IMR-90 (cell line): ENCODE measurements around the gene GCM1. TPM values are rescaled to one million over a fixed set of nuclear protein-coding genes. Genes with fewer than 3 reads are reported as not detected.

ENCODE experiments used
- ATAC-seq: fragments of 200-7000 bp; cut with Tn5 transposase; 2 replicates; pipeline ENCODE4 v1.9.1; 2020; ENCODE audit warnings: low read depth, mild to moderate bottlenecking, moderate library complexity
- BruUV-seq: library from RNA; stranded (reverse); fragments of 400-500 nt; replicated peaks from 2 replicates; lab custom pipeline; 2021; lab: Mats Ljungman, UMichigan
- CTCF ChIA-PET: fragments of 300-600 bp; formaldehyde crosslinking; extraction: SDS; loops from one replicate; lab custom pipeline; 2021; ENCODE audit warnings: antibody characterized with exemption; lab: Yijun Ruan, JAX
- POLR2A ChIA-PET: fragments of 300-600 bp; sonication (Branson Sonifier 250); formaldehyde crosslinking; loops from one replicate; lab custom pipeline; 2022; ENCODE audit warnings: antibody characterized with exemption; ENCODE audit not compliant: unreplicated experiment; lab: Charles Lee
- DNase-seq: peaks from one replicate; pipeline ENCODE4 v3.0.0; 2013
- H2AFZ ChIP-seq: replicated peaks from 2 replicates; pipeline ENCODE3; 2013; ENCODE audit warnings: low read length, mild to moderate bottlenecking; ENCODE audit not compliant: poor library complexity
- H2AK5ac ChIP-seq: 2 replicates; pipeline ENCODE4 v1.6.1; 2013; ENCODE audit warnings: low read depth, low read length, inconsistent platforms
- H2AK9ac ChIP-seq: replicated peaks from 2 replicates; pipeline ENCODE3; 2013; ENCODE audit warnings: mild to moderate bottlenecking, low read depth, low read length, moderate library complexity; ENCODE audit not compliant: poor library complexity
- H2BK120ac ChIP-seq: 2 replicates; pipeline ENCODE4 v1.6.1; 2013; ENCODE audit warnings: low read depth, low read length, inconsistent platforms
- H2BK15ac ChIP-seq: 3 replicates; pipeline ENCODE4 v1.6.1; 2013; ENCODE audit warnings: low read depth, low read length, inconsistent platforms
- H2BK20ac ChIP-seq: 2 replicates; pipeline ENCODE4 v1.6.1; 2013; ENCODE audit warnings: low read depth, mild to moderate bottlenecking, inconsistent platforms, low read length, moderate library complexity
- H2BK5ac ChIP-seq: 2 replicates; pipeline ENCODE4 v1.6.1; 2013; ENCODE audit warnings: mild to moderate bottlenecking, low read depth, low read length, inconsistent platforms; ENCODE audit not compliant: poor library complexity, severe bottlenecking
- H3K14ac ChIP-seq: replicated peaks from 2 replicates; pipeline ENCODE4 v1.6.1; 2013; ENCODE audit warnings: low read depth, low read length, inconsistent platforms
- H3K18ac ChIP-seq: 2 replicates; pipeline ENCODE4 v1.6.1; 2013; ENCODE audit warnings: low read depth, low read length, control low read depth
- H3K23ac ChIP-seq: 2 replicates; pipeline ENCODE4 v1.6.1; 2013; ENCODE audit warnings: low read depth, low read length, inconsistent platforms
- H3K27ac ChIP-seq: 2 replicates; pipeline ENCODE4 v1.5.1; 2013; ENCODE audit warnings: mild to moderate bottlenecking, control low read depth, low read length; ENCODE audit not compliant: insufficient read depth
- H3K27me3 ChIP-seq: 2 replicates; pipeline ENCODE4 v1.6.1; 2013; ENCODE audit warnings: low read length; ENCODE audit not compliant: control insufficient read depth, insufficient read depth
- H3K36me3 ChIP-seq: 2 replicates; pipeline ENCODE4 v1.6.1; 2013; ENCODE audit warnings: low read length, mixed read lengths; ENCODE audit not compliant: control insufficient read depth, insufficient read depth
- H3K4ac ChIP-seq: 2 replicates; pipeline ENCODE4 v1.6.1; 2013; ENCODE audit warnings: low read depth, low read length, inconsistent platforms
- H3K4me1 ChIP-seq: 2 replicates; pipeline ENCODE4 v1.6.1; 2013; ENCODE audit warnings: low read length, mixed read lengths; ENCODE audit not compliant: control insufficient read depth, insufficient read depth
- H3K4me2 ChIP-seq: 2 replicates; pipeline ENCODE4 v1.6.1; 2013; ENCODE audit warnings: low read depth, mild to moderate bottlenecking, control low read depth, low read length, moderate library complexity
- H3K4me3 ChIP-seq: 2 replicates; pipeline ENCODE4 v1.5.1; 2013; ENCODE audit warnings: low read depth, mild to moderate bottlenecking, control low read depth, low read length, moderate library complexity; ENCODE audit not compliant: insufficient read depth
- H3K56ac ChIP-seq: 2 replicates; pipeline ENCODE4 v1.6.1; 2013; ENCODE audit warnings: low read length, inconsistent platforms; ENCODE audit not compliant: insufficient read depth; ENCODE audit errors: extremely low read depth
- H3K79me1 ChIP-seq, 2 experiments: 2 replicates each; pipeline ENCODE4 v1.6.1; 2013; ENCODE audit warnings: low read length in 2 of 2, inconsistent platforms in 1 of 2, low read depth in 1 of 2
- H3K9ac ChIP-seq: 2 replicates; pipeline ENCODE4 v1.6.1; 2013; ENCODE audit warnings: low read depth, low read length, control low read depth
- H3K9me1 ChIP-seq: 2 replicates; pipeline ENCODE4 v1.6.1; 2013; ENCODE audit warnings: low read length, inconsistent platforms; ENCODE audit not compliant: insufficient read depth
- H3K9me3 ChIP-seq: 2 replicates; pipeline ENCODE4 v1.6.1; 2013; ENCODE audit warnings: low read length; ENCODE audit not compliant: control insufficient read depth, insufficient read depth
- H4K20me1 ChIP-seq: 2 replicates; pipeline ENCODE4 v1.6.1; 2013; ENCODE audit warnings: low read length, inconsistent platforms; ENCODE audit not compliant: insufficient read depth
- H4K5ac ChIP-seq: 2 replicates; pipeline ENCODE4 v1.6.1; 2013; ENCODE audit warnings: mild to moderate bottlenecking, low read depth, low read length, control low read depth
- H4K8ac ChIP-seq, 2 experiments: 2 replicates each; pipeline ENCODE4 v1.6.1; 2013; ENCODE audit warnings: low read depth in 2 of 2, low read length in 2 of 2, control low read depth in 1 of 2, inconsistent platforms in 1 of 2
- H4K91ac ChIP-seq: 2 replicates; pipeline ENCODE4 v1.6.1; 2013; ENCODE audit warnings: low read depth, low read length, inconsistent platforms; ENCODE audit not compliant: insufficient read depth
- BHLHE40 ChIP-seq: fragments of 150-350 bp; IDR thresholded peaks from 2 replicates; pipeline ENCODE4 v1.6.1; 2016; ENCODE audit warnings: mild to moderate bottlenecking, low read depth, low read length
- CEBPB ChIP-seq: IDR thresholded peaks from 2 replicates; pipeline ENCODE4 v1.6.1; 2012; ENCODE audit warnings: low read depth, low read length, improper control_type of control experiment
- CHD1 ChIP-seq: IDR thresholded peaks from 2 replicates; pipeline ENCODE4 v1.6.1; 2012; ENCODE audit warnings: low read depth, low read length, improper control_type of control experiment
- FOS ChIP-seq: fragments of 150-350 bp; IDR thresholded peaks from 2 replicates; pipeline ENCODE4 v1.6.1; 2016; ENCODE audit warnings: low read depth, low read length
- MAFK ChIP-seq: IDR thresholded peaks from 2 replicates; pipeline ENCODE4 v1.6.1; 2012; ENCODE audit warnings: low read depth, low read length, improper control_type of control experiment
- MAZ ChIP-seq: IDR thresholded peaks from 2 replicates; pipeline ENCODE4 v1.6.1; 2012; ENCODE audit warnings: low read depth, mild to moderate bottlenecking, low read length, improper control_type of control experiment, moderate library complexity, borderline replicate concordance
- MXI1 ChIP-seq: IDR thresholded peaks from 2 replicates; pipeline ENCODE4 v1.6.1; 2012; ENCODE audit warnings: low read depth, mild to moderate bottlenecking, low read length, moderate library complexity, borderline replicate concordance
- NFE2L2 ChIP-seq: fragments of 150-350 bp; IDR thresholded peaks from 2 replicates; pipeline ENCODE4 v1.6.1; 2016; ENCODE audit warnings: low read depth, mild to moderate bottlenecking, low read length
- POLR2A ChIP-seq: IDR thresholded peaks from 2 replicates; pipeline ENCODE4 v1.6.1; 2012; ENCODE audit warnings: mild to moderate bottlenecking, low read depth, low read length
- RAD21 ChIP-seq: IDR thresholded peaks from 2 replicates; pipeline ENCODE4 v1.6.1; 2012; ENCODE audit warnings: low read length, improper control_type of control experiment
- RCOR1 ChIP-seq: IDR thresholded peaks from 2 replicates; pipeline ENCODE4 v1.6.1; 2012; ENCODE audit warnings: mild to moderate bottlenecking, low read length, improper control_type of control experiment; ENCODE audit not compliant: insufficient replicate concordance
- RFX5 ChIP-seq: IDR thresholded peaks from 2 replicates; pipeline ENCODE4 v1.8.0; 2012; ENCODE audit warnings: low read depth, mild to moderate bottlenecking, low read length, moderate library complexity
- SMC3 ChIP-seq: fragments of 150-350 bp; IDR thresholded peaks from 2 replicates; pipeline ENCODE4 v1.6.1; 2016; ENCODE audit warnings: low read depth, mild to moderate bottlenecking, antibody characterized with exemption, low read length, moderate library complexity
- WGBS, 2 experiments: methylation state at CpG; one replicate each; pipeline versions ENCODE4 v1.1.5 to v1.1.7; 2013; ENCODE audit warnings: missing lambda C conversion rate in 2 of 2; ENCODE audit not compliant: insufficient read length in 1 of 2; ENCODE audit errors: extremely low coverage in 2 of 2; 5-methylcytosine and 5-hydroxymethylcytosine counted together
- dilution Hi-C: fragments of 300-500 bp; cut with HindIII; formaldehyde crosslinking; loops from one replicate; pipeline ENCODE4 v1.14.3; 2018; ENCODE audit warnings: low sequenced_read_pairs; ENCODE audit not compliant: unreplicated experiment
- in situ Hi-C: fragments of 300-500 bp; cut with MboI; formaldehyde crosslinking; loops from 3 replicates; pipeline ENCODE4 v1.14.3; 2019; ENCODE audit warnings: low sequenced_read_pairs, inconsistent platforms, mixed read lengths
- intact Hi-C: fragments of 100-400 bp; cut with micrococcal nuclease; formaldehyde crosslinking; loops from 2 replicates; pipeline ENCODE4 v1.10.0; 2022
- polyA plus RNA-seq, 3 experiments: library from polyadenylated mRNA; depleted of rRNA; stranded (reverse); fragments of >200 nt; gene quantifications; 2 replicates each; pipeline ENCODE4 v1.2.3, GENCODE V29; 2012; ENCODE audit warnings: low replicate concordance in 1 of 3
- total RNA-seq: library from RNA; depleted of rRNA; stranded (reverse); fragments of >200 nt; gene quantifications from 2 replicates; pipeline ENCODE4 v1.2.3, GENCODE V29; 2012
- TF ChIP-seq, protein P1 (sequence below): fragments of 150-350 bp; IDR thresholded peaks from 2 replicates; pipeline ENCODE4 v1.6.1; 2016; ENCODE audit warnings: low read depth, mild to moderate bottlenecking, low read length, moderate library complexity, borderline replicate concordance
- TF ChIP-seq, protein P2 (sequence below): fragments of 150-350 bp; IDR thresholded peaks from 2 replicates; pipeline ENCODE4 v1.6.1; 2017; ENCODE audit warnings: mild to moderate bottlenecking, antibody characterized with exemption, low read length, low read depth
- TF ChIP-seq, protein P3 (sequence below): conservative IDR thresholded peaks from 2 replicates; pipeline ENCODE4 v1.5.1; 2012; ENCODE audit warnings: mild to moderate bottlenecking, low read depth, low read length, improper control_type of control experiment

Gene GCM1
- total and polyA plus RNA-seq, 2 of the 4 experiments (the other 2 are of a cell fraction): not detected

GRCh38 chr6:53112871-53113270 is 35.8 kb downstream of the GCM1 start:
- Histone ChIP-seq H3K4me2 (no peak overlapping the region), H2AK5ac (no peak overlapping the region), H2BK20ac (no peak overlapping the region), H3K9me1 (no peaks in the 10 kb centered on the region; the same call in 1 of the 2 replicates), H3K23ac (no peak overlapping the region), H3K4ac (no peak overlapping the region), H3K18ac (no peak overlapping the region), H3K79me1 (no peaks in the 10 kb centered on the region), H4K91ac (no peak overlapping the region), H4K5ac (no peak overlapping the region), H2BK5ac (no peak overlapping the region), H2BK120ac (no peak overlapping the region), H4K20me1 (no peaks in the 10 kb centered on the region), H2AK9ac (no peak overlapping the region), H3K56ac (no peak overlapping the region), H3K4me1 (no peaks in the 10 kb centered on the region), H3K14ac (no peak overlapping the region), H2AFZ (no peak overlapping the region), H3K27me3 (peaks cover 22% of the 10 kb centered on the region), H3K9me3 (peaks cover 3% of the 10 kb centered on the region; the same call in 1 of the 2 replicates), H3K36me3 (no peaks in the 10 kb centered on the region), H2BK15ac (no peak overlapping the region), H3K4me3 (no peak overlapping the region), H3K27ac (no peak overlapping the region), H4K8ac (no peak overlapping the region), H3K9ac (no peak overlapping the region)
- no CpG with 5 or more reads among the region's 1 CpG for WGBS, 2 experiments
- no peak for DNase-seq
- dilution Hi-C loops (no loop called here), intact Hi-C loops (no loop called here), in situ Hi-C loops (no loop called here)
- no peak for ATAC-seq
- no peak for TF ChIP-seq CEBPB
- no peak for TF ChIP-seq BHLHE40
- TF ChIP-seq FOS: no peak
- TF ChIP-seq, protein P1, sequence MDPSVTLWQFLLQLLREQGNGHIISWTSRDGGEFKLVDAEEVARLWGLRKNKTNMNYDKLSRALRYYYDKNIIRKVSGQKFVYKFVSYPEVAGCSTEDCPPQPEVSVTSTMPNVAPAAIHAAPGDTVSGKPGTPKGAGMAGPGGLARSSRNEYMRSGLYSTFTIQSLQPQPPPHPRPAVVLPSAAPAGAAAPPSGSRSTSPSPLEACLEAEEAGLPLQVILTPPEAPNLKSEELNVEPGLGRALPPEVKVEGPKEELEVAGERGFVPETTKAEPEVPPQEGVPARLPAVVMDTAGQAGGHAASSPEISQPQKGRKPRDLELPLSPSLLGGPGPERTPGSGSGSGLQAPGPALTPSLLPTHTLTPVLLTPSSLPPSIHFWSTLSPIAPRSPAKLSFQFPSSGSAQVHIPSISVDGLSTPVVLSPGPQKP: no peak
- TF ChIP-seq NFE2L2: no peak
- TF ChIP-seq RCOR1: no peak
- TF ChIP-seq, protein P2, sequence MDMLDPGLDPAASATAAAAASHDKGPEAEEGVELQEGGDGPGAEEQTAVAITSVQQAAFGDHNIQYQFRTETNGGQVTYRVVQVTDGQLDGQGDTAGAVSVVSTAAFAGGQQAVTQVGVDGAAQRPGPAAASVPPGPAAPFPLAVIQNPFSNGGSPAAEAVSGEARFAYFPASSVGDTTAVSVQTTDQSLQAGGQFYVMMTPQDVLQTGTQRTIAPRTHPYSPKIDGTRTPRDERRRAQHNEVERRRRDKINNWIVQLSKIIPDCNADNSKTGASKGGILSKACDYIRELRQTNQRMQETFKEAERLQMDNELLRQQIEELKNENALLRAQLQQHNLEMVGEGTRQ: no peak
- TF ChIP-seq MAZ: no peak
- TF ChIP-seq RFX5: no peak
- TF ChIP-seq RAD21: no peak
- TF ChIP-seq CHD1: no peak
- no peak for TF ChIP-seq MXI1
- TF ChIP-seq, protein P3, sequence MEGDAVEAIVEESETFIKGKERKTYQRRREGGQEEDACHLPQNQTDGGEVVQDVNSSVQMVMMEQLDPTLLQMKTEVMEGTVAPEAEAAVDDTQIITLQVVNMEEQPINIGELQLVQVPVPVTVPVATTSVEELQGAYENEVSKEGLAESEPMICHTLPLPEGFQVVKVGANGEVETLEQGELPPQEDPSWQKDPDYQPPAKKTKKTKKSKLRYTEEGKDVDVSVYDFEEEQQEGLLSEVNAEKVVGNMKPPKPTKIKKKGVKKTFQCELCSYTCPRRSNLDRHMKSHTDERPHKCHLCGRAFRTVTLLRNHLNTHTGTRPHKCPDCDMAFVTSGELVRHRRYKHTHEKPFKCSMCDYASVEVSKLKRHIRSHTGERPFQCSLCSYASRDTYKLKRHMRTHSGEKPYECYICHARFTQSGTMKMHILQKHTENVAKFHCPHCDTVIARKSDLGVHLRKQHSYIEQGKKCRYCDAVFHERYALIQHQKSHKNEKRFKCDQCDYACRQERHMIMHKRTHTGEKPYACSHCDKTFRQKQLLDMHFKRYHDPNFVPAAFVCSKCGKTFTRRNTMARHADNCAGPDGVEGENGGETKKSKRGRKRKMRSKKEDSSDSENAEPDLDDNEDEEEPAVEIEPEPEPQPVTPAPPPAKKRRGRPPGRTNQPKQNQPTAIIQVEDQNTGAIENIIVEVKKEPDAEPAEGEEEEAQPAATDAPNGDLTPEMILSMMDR: no peak
- no peak for TF ChIP-seq POLR2A
- no peak for TF ChIP-seq SMC3
- TF ChIP-seq MAFK: no peak
- no TSS peak for BruUV-seq
- CTCF ChIA-PET: no interaction called here
- POLR2A ChIA-PET: no interaction called here
